Immature natural killer cell (primary cell): ENCODE data around the gene ZNF398. TPM values are rescaled to one million over a fixed set of nuclear protein-coding genes. Genes with fewer than 3 reads are reported as not detected.
A peak's percentile ranks its signal among the peaks of the same experiment; 100 is the strongest.
"Not testable (repeated sequence)": the region's sequence is repeated elsewhere in the genome, so short reads cannot be mapped to it uniquely, and the experiment has no call there.

Experiments used
- DNase-seq, 3 donors: peaks; one replicate each; pipeline ENCODE4 v3.0.0; 2022; ENCODE audit warnings: mixed read lengths in 1 of 3
- H3K27ac Mint-ChIP-seq, 6 donors: one replicate each; pipeline ENCODE4 v1.8.0; 2020; ENCODE audit warnings: mixed read lengths in 6 of 6, mild to moderate bottlenecking in 5 of 6, inconsistent platforms in 4 of 6, moderate library complexity in 3 of 6
- H3K27me3 Mint-ChIP-seq, 3 donors: one replicate each; pipeline ENCODE4 v1.8.0; 2020 to 2021; ENCODE audit warnings: low read depth in 3 of 3, mild to moderate bottlenecking in 3 of 3, mixed read lengths in 3 of 3, moderate library complexity in 3 of 3, inconsistent platforms in 1 of 3
- H3K36me3 Mint-ChIP-seq, 3 donors: one replicate each; pipeline ENCODE4 v1.8.0; 2020; ENCODE audit warnings: mixed read lengths in 3 of 3, inconsistent platforms in 2 of 3, mild to moderate bottlenecking in 2 of 3
- H3K4me1 Mint-ChIP-seq, 2 donors: one replicate each; pipeline ENCODE4 v1.8.0; 2020; ENCODE audit warnings: inconsistent platforms in 2 of 2, mild to moderate bottlenecking in 2 of 2, mixed read lengths in 2 of 2, moderate library complexity in 1 of 2
- H3K4me3 Mint-ChIP-seq, 5 donors: one replicate each; pipeline ENCODE4 v1.8.0; 2020; ENCODE audit warnings: mild to moderate bottlenecking in 5 of 5, mixed read lengths in 5 of 5, inconsistent platforms in 3 of 5, moderate library complexity in 3 of 5
- H3K9me3 Mint-ChIP-seq, 6 donors: one replicate each; pipeline ENCODE4 v1.8.0; 2020; ENCODE audit warnings: mild to moderate bottlenecking in 6 of 6, mixed read lengths in 6 of 6, inconsistent platforms in 4 of 6, moderate library complexity in 3 of 6
- polyA plus RNA-seq, 3 donors: library from polyadenylated mRNA; unstranded; fragments of 300-500 nt; fragmentation: Illumina TruSeq; gene quantifications; one replicate each; pipeline ENCODE4 v1.2.3, GENCODE V29; 2021

ZNF398 gene
- polyA plus RNA-seq, 3 donors from 2014 or later = 1.1 to 18.5 (median 6.8) TPM

DNA sequence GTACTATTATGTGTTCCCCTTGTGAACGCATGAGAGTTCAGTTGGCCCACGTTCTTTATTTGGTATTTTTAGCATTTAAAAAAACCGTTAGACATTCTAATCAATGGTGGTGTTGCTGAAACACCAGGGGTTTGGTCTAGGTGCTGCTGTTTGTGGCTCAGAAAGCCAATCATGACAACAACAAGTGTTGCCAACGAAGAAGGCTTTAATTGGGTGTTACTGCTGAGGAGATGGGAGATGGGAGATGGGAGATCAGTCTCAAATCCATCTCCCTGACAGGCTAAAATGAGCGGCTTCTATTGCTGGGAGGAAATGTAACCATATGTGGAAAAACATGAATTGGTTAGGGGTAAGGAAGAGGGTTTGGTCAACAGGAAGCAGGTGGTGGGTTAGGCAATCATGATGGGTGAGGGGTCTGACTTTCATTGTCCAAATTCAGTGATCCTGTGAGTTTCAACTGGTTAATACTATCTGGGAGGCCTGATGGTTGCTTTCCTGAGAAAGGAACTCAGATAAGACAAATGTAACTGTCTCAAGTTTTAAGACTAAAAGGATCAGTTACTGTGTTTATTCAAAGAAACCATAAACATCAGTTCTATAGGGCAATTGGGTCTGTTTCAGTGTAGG is 16.6 kb upstream of the ZNF398 start:
- no peak for DNase-seq
- H3K27ac Mint-ChIP-seq = peak overlapping the region in 1 of 6 donors; percentile 0
- peaks cover 8 to 19% (median 14%) of the 10 kb centered on the region in 3 donors for H3K27me3 Mint-ChIP-seq
- peaks cover 5 to 11% (median 7%) of the 10 kb centered on the region in 6 donors for H3K9me3 Mint-ChIP-seq
- peak overlapping the region in 1 of 5 donors; percentile 4 for H3K4me3 Mint-ChIP-seq
- peaks cover 9 to 25% (median 19%) of the 10 kb centered on the region in 3 donors for H3K36me3 Mint-ChIP-seq
- H3K4me1 Mint-ChIP-seq = peaks cover 11 to 16% of the 10 kb centered on the region in 2 donors

DNA sequence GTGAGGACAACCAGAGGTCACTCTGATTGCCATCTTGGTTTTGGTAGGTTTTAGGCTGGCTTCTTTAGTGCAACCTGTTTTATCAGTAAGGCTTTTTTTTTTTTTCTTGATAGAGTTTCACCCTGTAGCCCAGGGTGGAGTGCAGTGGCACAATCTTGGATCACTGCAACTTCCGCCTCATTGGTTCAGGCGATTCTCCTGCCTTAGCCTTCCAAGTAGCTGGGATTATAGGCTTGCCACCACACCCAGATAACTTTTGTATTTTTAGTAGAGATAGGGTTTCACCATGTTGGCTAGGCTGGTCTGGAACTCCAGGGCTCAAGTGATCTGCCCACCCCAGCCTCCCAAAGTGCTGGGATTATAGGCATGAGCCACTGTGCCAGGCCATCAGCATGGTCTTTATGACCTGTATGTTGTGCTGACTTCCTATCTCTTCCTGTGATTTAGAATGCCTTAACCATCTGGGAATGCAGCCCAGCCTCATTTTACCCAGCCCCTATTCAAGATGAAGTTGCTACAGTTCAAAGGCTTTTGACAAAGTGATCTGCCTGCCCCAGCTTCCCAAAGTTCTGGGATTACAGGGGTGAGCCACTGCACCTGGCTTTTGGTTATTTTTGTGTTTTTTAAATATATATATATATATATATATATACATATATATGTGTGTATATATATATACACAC is 14.1 kb upstream of the ZNF398 start:
- Mint-ChIP-seq H3K27me3 (peaks cover 0 to 4% (median 0%) of the 10 kb centered on the region in 3 donors), H3K4me1 (peaks cover 0 to 2% of the 10 kb centered on the region in 2 donors), H3K9me3 (peaks cover 5 to 11% (median 7%) of the 10 kb centered on the region in 6 donors)

DNA sequence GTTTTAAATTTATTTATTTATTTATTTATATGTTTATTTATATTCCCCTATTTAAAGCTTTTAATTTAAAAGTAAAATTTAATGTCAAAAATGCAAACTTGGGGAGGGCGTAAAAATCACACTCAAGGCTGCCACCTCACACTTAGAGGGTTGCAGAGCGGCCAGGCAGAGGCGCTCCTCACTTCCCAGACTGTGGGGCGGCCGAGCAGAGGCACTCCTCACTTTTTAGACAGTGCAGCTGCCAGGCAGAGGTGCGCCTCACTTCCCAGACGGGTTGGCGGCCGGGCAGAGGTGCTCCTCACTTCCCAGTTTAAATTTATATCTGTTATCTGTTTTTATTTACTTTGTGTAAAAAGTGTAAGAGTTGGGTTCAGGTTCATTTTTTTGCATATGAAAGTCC is 11.1 kb upstream of the ZNF398 start:
- no peak for DNase-seq
- Mint-ChIP-seq H3K4me1 (no peaks in the 10 kb centered on the region), H3K27ac (no peak overlapping the region), H3K36me3 (peaks cover 2 to 15% (median 8%) of the 10 kb centered on the region in 3 donors), H3K9me3 (peaks cover 0 to 3% (median under 1%) of the 10 kb centered on the region in 6 donors), H3K27me3 (no peaks in the 10 kb centered on the region), H3K4me3 (no peak overlapping the region)

More for the DNA sequence above, 14.1 kb upstream of the ZNF398 start:
- peaks cover 9 to 25% (median 19%) of the 10 kb centered on the region in 3 donors for H3K36me3 Mint-ChIP-seq
- H3K27ac Mint-ChIP-seq = no peak overlapping the region
- DNase-seq = no peak
- no peak overlapping the region for H3K4me3 Mint-ChIP-seq

DNA sequence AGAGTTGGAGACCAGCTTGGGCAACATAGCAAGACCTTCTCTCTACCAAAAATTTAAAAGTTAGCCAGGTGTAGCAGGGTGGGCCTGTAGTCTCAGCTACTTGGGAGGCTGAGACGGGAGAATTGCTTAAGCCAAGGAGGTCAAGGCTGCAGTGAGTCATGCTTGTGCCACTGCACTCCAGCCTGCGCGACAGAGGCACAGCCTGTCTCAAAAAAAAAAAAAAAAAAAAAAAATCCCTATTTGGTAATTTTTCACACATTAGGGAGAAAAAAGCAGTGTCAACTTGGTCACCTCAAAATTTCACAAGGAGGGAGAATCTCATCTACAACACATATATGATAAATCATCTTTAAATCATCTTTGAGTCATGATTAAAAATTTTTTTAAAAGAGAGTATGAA is 6.4 kb upstream of the ZNF398 start:
- DNase-seq = no peak
- H3K27ac Mint-ChIP-seq = no peak overlapping the region
- peaks cover 0 to 2% (median 2%) of the 10 kb centered on the region in 3 donors for H3K27me3 Mint-ChIP-seq
- peaks cover 5 to 7% of the 10 kb centered on the region in 2 donors for H3K4me1 Mint-ChIP-seq
- H3K9me3 Mint-ChIP-seq = no peaks in the 10 kb centered on the region
- H3K4me3 Mint-ChIP-seq = no peak overlapping the region
- H3K36me3 Mint-ChIP-seq = no peaks in the 10 kb centered on the region

DNA sequence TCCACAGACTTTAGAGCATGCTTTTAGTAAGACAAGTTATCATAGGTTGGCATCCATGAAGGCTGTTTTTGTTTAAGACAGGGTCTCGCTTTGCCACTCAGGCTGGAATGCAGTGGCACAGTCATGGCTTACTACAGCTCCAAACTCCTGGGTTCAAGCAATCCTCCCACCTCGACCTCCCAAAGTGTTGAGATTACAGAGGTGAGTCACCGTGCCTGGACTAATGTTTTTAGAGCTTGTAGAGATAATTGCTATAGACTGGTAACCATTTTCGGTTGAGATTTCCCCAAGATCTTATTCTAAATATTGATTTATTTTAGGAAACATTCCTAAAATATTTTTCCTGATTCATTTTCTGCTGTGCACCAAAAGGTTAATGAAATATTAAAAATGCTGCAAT is 5.4 kb upstream of the ZNF398 start:
- DNase-seq = no peak
- Mint-ChIP-seq H3K9me3 (no peaks in the 10 kb centered on the region), H3K27me3 (peaks cover 2 to 3% (median 3%) of the 10 kb centered on the region in 3 donors), H3K27ac (no peak overlapping the region), H3K36me3 (no peaks in the 10 kb centered on the region), H3K4me1 (peaks cover 11 to 12% of the 10 kb centered on the region in 2 donors), H3K4me3 (no peak overlapping the region)

DNA sequence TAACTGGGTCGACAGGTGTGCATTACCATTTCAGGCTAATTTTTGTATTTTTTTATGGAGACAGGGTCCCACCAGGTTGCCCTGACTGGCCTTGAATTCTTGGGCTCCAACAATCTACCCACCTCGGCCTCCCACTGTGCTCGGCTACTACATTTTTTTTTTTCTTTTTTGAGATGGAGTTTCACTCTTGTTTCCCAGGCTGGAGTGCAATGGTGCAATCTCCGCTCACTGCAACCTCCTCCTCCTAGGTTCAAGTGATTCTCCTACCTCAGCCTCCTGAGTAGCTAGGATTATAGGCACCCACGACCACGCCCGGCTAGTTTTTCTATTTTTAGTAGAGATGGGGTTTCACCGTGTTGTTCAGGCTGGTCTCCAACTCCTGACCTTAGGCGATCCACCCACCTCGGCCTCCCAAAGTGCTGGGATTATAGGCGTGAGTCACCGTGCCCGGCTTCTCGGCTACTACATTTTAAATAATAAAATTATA is 2.8 kb upstream of the ZNF398 start:
- not testable (repeated sequence) for H3K9me3 Mint-ChIP-seq, DNase-seq, H3K4me3 Mint-ChIP-seq, H3K36me3 Mint-ChIP-seq, H3K27ac Mint-ChIP-seq
- Mint-ChIP-seq H3K4me1 (peaks cover 21 to 23% of the 10 kb centered on the region in 2 donors), H3K27me3 (peaks cover 5 to 10% (median 7%) of the 10 kb centered on the region in 3 donors)

DNA sequence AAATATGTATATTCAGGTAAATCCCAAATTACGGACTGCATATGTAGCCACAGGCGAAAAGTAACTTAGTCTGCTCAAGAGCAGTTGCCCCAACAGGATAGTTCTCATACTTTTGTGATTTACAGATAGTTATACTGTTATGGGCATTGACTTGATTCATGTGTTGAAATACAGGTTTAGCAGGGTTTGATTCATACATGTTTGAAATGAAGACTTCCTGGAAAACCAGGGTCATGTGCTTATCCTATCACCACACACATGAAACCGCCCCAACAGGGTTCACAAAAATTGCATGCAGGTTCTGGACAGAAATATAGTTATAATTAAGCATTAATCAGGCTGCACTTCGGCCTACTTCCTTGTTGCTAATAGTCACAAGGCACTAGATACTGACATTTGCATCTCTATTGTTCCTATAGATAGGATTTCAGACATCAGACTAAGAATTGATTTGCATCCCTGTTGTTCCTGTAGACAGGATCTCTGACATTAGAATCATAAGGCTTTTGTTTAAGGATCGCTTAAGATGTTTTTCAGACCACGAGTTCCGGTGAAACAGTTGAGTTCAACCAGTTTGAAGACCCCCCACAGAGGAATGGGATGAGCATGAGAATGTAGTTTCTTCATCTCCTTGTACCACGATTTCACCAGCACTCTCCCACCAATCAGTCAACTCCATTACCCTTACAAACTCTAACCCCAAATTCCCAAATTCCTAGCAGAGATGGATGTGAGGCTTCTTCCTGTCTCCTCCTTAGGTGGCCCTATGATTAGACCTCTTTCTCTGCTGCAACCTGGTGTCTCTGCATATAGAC is 2.0 kb upstream of the ZNF398 start:
- Mint-ChIP-seq H3K9me3 (no peaks in the 10 kb centered on the region), H3K27me3 (peaks cover 5 to 10% (median 7%) of the 10 kb centered on the region in 3 donors), H3K4me1 (peaks cover 24 to 29% of the 10 kb centered on the region in 2 donors), H3K27ac (peak overlapping the region; percentile 9 to 86 (median 56)), H3K4me3 (peak overlapping the region; percentile 30 to 57 (median 41)), H3K36me3 (no peaks in the 10 kb centered on the region)
- DNase-seq = no peak

DNA sequence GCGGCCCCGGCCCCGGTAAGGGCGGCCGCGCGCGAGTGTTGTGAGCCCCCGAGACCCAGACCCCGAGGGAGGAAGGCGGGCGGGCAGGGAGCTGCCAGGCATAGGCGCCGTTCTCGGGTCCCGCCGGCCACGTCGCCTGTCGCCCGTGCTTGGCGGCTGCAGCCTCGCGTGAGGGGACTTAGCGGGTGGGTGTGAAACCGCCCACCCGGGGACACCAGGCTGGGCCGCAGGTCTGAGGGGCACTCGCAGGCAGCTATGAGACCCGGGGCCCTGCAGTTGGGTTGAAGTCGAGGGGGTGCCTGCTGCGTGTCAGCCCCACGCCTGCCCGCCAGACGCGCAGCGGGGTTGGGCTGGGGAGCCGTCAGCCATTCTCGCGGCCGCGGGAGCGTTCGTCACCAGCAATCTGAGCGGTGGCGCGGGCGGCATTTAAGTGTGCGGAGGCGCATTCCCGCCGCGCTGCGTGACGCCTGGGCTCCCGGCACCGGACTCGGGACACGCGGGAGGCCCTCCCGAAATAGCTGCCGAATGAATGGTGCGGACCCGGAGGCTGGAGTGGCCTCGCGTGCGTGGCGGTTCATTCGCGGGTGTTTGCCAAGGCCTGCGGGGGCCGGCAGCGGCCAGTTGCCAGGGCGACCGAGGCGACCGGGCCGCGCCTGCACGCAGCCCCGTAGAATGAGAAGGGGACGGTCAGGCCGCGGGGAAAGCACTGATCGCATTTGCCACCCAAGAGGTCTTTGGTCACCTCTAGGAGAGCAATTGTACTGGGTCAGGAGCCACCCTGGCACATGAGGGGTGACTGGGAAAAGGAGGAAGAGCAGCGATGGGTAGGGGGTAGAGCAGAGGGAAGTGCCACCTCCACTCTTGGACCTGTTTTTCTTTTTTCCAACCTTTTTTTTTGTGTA is 750 bp downstream of the ZNF398 start:
- peak overlapping the region; percentile 74 to 91 (median 82) for H3K4me3 Mint-ChIP-seq
- H3K36me3 Mint-ChIP-seq = no peaks in the 10 kb centered on the region
- peak overlapping the region; percentile 75 to 89 (median 85) for H3K27ac Mint-ChIP-seq
- peaks cover 5 to 10% (median 9%) of the 10 kb centered on the region in 3 donors for H3K27me3 Mint-ChIP-seq
- H3K9me3 Mint-ChIP-seq = no peaks in the 10 kb centered on the region
- peaks cover 27 to 35% of the 10 kb centered on the region in 2 donors for H3K4me1 Mint-ChIP-seq
- peak; percentile 72 to 74 (median 73) for DNase-seq

DNA sequence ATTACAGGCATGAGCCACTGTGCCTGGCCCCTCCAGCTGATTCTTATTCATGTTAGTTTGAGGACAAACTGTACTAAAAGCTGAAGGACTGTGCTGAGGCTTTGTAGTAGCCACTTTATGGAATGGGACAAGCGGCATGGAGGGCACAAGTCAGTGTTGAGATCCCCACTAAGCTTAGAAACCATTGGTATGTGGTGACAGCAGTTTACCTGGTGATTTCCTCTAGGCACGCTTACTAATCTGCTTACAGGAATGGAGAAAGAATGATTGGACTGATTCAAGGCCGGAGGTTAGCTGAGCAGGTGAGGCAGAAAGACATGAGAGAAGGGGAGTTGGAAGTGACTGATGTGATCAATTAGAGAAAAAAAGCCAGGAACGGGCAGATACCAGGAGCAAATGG is 3.7 kb downstream of the ZNF398 start:
- peaks cover 6 to 12% (median 11%) of the 10 kb centered on the region in 3 donors for H3K36me3 Mint-ChIP-seq
- no peak overlapping the region for H3K4me3 Mint-ChIP-seq
- no peak for DNase-seq
- H3K9me3 Mint-ChIP-seq = no peaks in the 10 kb centered on the region
- H3K27ac Mint-ChIP-seq = peak overlapping the region in 2 of 6 donors; percentile 17 to 21
- peaks cover 6 to 10% (median 7%) of the 10 kb centered on the region in 3 donors for H3K27me3 Mint-ChIP-seq
- peaks cover 24 to 36% of the 10 kb centered on the region in 2 donors for H3K4me1 Mint-ChIP-seq

DNA sequence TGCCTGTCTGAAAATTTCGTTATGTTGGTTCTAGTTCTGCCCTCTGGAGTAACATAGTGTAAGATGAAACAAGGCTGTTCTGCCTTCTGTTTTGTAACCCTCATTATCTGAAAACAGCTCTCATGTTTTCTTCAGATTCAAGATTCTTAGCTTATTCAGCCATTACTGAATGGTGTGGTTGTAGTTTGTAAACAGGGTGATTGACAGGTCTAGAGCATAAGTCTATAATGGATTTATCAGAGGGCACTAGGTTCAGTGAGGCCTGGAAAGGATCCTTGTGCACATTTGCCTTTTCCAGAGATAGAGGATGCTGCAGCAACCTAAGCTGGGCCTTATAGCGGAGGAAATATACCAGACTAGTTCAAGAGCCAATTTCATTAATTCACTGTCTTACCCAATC is 6.1 kb downstream of the ZNF398 start:
- Mint-ChIP-seq H3K9me3 (no peaks in the 10 kb centered on the region), H3K27me3 (peaks cover 2 to 4% (median 3%) of the 10 kb centered on the region in 3 donors), H3K36me3 (peaks cover 14 to 23% (median 16%) of the 10 kb centered on the region in 3 donors), H3K27ac (peak overlapping the region in 1 of 6 donors; percentile 1), H3K4me3 (no peak overlapping the region), H3K4me1 (peaks cover 16 to 36% of the 10 kb centered on the region in 2 donors)
- DNase-seq = no peak

DNA sequence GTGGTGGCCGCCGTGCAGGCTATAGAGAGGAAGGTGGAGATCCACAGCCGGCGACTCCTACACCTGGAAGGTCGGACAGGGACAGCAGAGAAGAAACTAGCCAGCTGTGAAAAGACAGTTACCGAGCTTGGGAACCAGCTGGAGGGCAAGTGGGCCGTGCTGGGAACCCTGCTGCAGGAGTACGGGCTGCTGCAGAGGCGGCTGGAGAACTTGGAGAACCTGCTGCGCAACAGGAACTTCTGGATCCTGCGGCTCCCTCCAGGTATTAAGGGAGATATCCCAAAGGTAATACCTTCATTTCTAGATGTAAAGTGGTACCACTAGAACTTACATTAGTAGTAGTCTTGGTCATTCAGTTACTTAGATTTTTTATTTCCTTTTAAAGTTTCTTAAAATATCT is 6.8 kb downstream of the ZNF398 start:
- Mint-ChIP-seq H3K36me3 (peaks cover 14 to 23% (median 16%) of the 10 kb centered on the region in 3 donors), H3K27me3 (peaks cover 2% of the 10 kb centered on the region in 3 donors), H3K27ac (no peak overlapping the region), H3K4me1 (peaks cover 10 to 31% of the 10 kb centered on the region in 2 donors), H3K9me3 (no peaks in the 10 kb centered on the region), H3K4me3 (no peak overlapping the region)
- no peak for DNase-seq

DNA sequence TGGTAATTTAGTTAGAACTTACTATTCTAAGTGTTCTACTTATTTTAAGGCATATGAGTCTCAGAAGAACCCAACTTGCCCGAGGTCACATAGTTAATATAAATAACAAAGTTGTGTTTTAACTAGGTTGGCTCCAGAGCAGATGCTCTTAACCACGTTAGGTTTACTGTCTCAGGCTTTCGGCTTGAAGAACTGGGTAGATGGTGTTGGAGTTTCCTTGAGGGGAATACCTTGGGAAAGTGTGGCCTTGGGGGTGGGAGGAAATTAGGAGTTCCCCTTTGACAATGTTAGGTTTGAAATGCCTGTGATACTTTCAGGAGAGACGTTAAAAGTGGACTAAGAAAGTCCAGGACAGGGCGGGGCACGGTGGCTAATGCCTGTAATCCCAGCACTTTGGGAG is 9.6 kb downstream of the ZNF398 start:
- Mint-ChIP-seq H3K4me1 (peaks cover 7 to 27% of the 10 kb centered on the region in 2 donors), H3K27ac (peak overlapping the region in 1 of 6 donors; percentile 23), H3K9me3 (no peaks in the 10 kb centered on the region), H3K4me3 (no peak overlapping the region), H3K36me3 (peaks cover 14 to 23% (median 16%) of the 10 kb centered on the region in 3 donors), H3K27me3 (peaks cover 0 to 2% (median 0%) of the 10 kb centered on the region in 3 donors)
- no peak for DNase-seq
